ENCODE results near the gene NEDD1.

NEDD1 gene

DNA sequence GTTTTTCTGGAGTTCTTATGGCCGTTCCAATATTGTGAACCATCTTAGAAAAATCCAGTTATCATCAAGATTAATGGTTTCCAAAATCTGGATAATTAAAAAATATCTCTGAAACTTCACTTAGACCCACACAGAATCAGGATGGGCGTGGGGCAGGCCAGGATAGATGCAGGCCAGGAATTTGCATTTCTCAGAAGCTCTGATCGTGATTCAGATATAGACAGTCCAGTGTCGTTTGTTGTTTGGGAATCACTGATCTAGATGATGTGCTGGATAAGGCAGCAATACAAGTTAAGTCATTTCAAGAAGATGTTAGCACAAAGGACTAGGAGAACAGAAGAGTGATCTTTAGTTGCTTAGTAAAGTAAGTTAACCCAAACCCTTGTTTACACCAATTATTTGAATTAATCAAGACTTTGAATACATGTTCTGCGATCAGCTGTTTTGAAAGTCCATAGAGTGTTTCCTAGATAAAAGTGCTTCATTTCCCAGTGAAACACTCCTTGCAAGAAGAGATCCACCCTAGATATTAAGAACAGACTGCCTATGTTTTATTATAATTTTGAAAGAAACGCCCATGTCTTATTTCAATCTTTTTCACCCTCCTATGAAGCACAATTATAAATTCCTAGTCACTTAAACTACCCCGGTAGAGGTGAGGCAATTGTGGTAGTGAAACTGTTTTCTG is 90.9 kb downstream of the NEDD1 start:
- Histone ChIP-seq H4K20me1 (ENCODE audit: insufficient read depth, low read length, poor library complexity, severe bottlenecking) (no peaks in the 10 kb centered on the region), H2AFZ (ENCODE audit: low read length) (no peak overlapping the region), H3F3A (ENCODE audit: low read depth) (no peaks in the 10 kb centered on the region), H3K4me2 (ENCODE audit: low read depth, low read length, poor library complexity, severe bottlenecking) (no peak overlapping the region), H3K9me3 (ENCODE audit: insufficient read depth, low read depth, low read length) (no peaks in the 10 kb centered on the region), H3K27me3 (ENCODE audit: insufficient read depth, low read length, poor library complexity, severe bottlenecking) (no peaks in the 10 kb centered on the region), H3K79me2 (ENCODE audit: insufficient read depth, low read length) (no peaks in the 10 kb centered on the region), H3K36me3 (ENCODE audit: insufficient read depth, low read length) (no peaks in the 10 kb centered on the region), H3K9ac (ENCODE audit: low read depth, low read length, poor library complexity, severe bottlenecking) (no peak overlapping the region), H3K4me3 (ENCODE audit: low read length, poor library complexity, severe bottlenecking) (no peak overlapping the region), H3K9me2 (replicated peaks; ENCODE audit: low read depth, low read length) (0 out of 2 replicates have a peak, but pooled peaks cover 5% of the 10 kb centered on the region), H3K4me1 (ENCODE audit: insufficient read depth, low read length, poor library complexity, severe bottlenecking) (no peaks in the 10 kb centered on the region)
- TF ChIP-seq EZH2phosphoT487 (IDR thresholded peaks at IDR 0.05; ENCODE audit: borderline replicate concordance) = no peak
- TF ChIP-seq, protein P1, sequence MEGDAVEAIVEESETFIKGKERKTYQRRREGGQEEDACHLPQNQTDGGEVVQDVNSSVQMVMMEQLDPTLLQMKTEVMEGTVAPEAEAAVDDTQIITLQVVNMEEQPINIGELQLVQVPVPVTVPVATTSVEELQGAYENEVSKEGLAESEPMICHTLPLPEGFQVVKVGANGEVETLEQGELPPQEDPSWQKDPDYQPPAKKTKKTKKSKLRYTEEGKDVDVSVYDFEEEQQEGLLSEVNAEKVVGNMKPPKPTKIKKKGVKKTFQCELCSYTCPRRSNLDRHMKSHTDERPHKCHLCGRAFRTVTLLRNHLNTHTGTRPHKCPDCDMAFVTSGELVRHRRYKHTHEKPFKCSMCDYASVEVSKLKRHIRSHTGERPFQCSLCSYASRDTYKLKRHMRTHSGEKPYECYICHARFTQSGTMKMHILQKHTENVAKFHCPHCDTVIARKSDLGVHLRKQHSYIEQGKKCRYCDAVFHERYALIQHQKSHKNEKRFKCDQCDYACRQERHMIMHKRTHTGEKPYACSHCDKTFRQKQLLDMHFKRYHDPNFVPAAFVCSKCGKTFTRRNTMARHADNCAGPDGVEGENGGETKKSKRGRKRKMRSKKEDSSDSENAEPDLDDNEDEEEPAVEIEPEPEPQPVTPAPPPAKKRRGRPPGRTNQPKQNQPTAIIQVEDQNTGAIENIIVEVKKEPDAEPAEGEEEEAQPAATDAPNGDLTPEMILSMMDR (conservative IDR thresholded peaks at IDR 0.05; ENCODE audit: low read length) = no peak

DNA sequence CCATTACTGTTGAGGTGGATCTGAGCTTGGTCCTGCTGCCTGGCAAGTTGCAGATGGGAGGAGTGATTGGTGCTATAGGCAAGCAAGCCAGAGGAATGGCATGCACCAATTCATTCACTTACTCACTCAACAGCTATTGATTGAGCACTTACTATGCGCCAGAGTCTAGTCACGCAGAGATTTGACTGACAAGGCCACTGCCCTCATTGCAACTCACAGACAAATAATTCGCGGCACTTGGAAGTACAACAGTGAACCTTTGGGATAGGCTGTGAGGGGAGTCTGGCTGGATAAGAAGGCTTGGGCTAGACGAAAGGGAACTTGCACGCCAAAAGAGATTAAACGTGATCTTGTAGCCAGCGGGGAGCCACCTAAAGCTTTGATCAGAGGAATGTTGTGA is 96.2 kb downstream of the NEDD1 start:
- H3K4me2 ChIP-seq (ENCODE audit: low read depth, low read length, poor library complexity, severe bottlenecking) = no peak overlapping the region
- no peaks in the 10 kb centered on the region for H3K36me3 ChIP-seq (ENCODE audit: insufficient read depth, low read length)
- no peaks in the 10 kb centered on the region for H4K20me1 ChIP-seq (ENCODE audit: insufficient read depth, low read length, poor library complexity, severe bottlenecking)
- 0 out of 2 replicates have a peak, but pooled peaks cover 5% of the 10 kb centered on the region for H3K9me2 ChIP-seq (replicated peaks; ENCODE audit: low read depth, low read length)
- H3K9me3 ChIP-seq (ENCODE audit: insufficient read depth, low read depth, low read length) = no peaks in the 10 kb centered on the region
- H2AFZ ChIP-seq (ENCODE audit: low read length) = no peak overlapping the region
- no peaks in the 10 kb centered on the region for H3K27me3 ChIP-seq (ENCODE audit: insufficient read depth, low read length, poor library complexity, severe bottlenecking)
- H3F3A ChIP-seq (ENCODE audit: low read depth) = no peaks in the 10 kb centered on the region
- no peaks in the 10 kb centered on the region for H3K79me2 ChIP-seq (ENCODE audit: insufficient read depth, low read length)
- H3K9ac ChIP-seq (ENCODE audit: low read depth, low read length, poor library complexity, severe bottlenecking) = no peak overlapping the region
- TF ChIP-seq, protein P1 (conservative IDR thresholded peaks at IDR 0.05; ENCODE audit: low read length) = no peak
- H3K4me1 ChIP-seq (ENCODE audit: insufficient read depth, low read length, poor library complexity, severe bottlenecking) = no peaks in the 10 kb centered on the region
- H3K4me3 ChIP-seq (ENCODE audit: low read length, poor library complexity, severe bottlenecking) = no peak overlapping the region

All from Loucy (cell line).